Measurements from ENCODE around the gene CACNB2. TPM values are rescaled to one million over a fixed set of nuclear protein-coding genes. Genes with fewer than 3 reads are reported as not detected.
"Not testable (repeated sequence)": the region's sequence is repeated elsewhere in the genome, so short reads cannot be mapped to it uniquely, and the experiment has no call there.

Gene CACNB2
- total RNA-seq, 1 donor, result 2.1 TPM

DNA sequence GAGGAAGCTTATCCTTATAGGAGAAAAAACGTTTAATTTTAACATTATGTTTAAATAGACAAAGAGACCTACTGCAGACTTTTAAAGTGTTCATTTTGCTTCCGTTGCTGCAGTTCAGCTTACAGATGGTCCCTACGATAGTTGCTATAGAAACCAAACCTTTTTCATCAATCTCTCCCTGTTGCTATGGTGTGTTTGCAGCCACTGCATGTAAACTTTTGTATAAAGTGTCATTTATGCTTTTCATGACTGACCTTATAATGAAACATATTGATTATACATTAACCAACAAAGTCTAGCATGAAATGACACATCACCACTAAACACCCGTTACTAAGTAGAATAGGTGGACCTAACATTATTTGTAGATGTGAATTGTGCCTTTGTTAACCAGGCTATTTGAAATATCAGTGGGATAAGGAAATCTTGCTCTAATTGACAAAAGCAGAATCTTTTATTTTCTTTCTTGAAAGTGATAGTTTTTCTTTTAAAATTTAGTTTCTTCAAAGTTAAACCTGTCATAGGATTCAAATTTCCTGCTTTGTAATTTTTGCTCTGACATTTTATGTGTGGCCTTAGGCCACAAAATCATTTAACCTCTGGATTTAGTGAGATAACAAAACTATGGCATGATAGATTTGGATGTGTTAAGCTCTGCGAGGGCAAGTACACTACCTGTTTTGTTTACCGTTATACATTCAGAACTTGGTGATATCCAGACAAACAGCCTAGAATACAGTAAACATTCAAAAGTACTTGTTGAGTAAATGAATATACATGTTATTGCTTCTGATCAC is 64.0 kb downstream of the CACNB2 start:
- no peak for DNase-seq (ENCODE audit: low read depth)
- no peak overlapping the region for H3K4me3 ChIP-seq (ENCODE audit: low read depth, low read length)
- TF ChIP-seq, protein P1, sequence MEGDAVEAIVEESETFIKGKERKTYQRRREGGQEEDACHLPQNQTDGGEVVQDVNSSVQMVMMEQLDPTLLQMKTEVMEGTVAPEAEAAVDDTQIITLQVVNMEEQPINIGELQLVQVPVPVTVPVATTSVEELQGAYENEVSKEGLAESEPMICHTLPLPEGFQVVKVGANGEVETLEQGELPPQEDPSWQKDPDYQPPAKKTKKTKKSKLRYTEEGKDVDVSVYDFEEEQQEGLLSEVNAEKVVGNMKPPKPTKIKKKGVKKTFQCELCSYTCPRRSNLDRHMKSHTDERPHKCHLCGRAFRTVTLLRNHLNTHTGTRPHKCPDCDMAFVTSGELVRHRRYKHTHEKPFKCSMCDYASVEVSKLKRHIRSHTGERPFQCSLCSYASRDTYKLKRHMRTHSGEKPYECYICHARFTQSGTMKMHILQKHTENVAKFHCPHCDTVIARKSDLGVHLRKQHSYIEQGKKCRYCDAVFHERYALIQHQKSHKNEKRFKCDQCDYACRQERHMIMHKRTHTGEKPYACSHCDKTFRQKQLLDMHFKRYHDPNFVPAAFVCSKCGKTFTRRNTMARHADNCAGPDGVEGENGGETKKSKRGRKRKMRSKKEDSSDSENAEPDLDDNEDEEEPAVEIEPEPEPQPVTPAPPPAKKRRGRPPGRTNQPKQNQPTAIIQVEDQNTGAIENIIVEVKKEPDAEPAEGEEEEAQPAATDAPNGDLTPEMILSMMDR (IDR thresholded peaks at IDR 0.05; ENCODE audit: insufficient read depth, low read length), result no peak

DNA sequence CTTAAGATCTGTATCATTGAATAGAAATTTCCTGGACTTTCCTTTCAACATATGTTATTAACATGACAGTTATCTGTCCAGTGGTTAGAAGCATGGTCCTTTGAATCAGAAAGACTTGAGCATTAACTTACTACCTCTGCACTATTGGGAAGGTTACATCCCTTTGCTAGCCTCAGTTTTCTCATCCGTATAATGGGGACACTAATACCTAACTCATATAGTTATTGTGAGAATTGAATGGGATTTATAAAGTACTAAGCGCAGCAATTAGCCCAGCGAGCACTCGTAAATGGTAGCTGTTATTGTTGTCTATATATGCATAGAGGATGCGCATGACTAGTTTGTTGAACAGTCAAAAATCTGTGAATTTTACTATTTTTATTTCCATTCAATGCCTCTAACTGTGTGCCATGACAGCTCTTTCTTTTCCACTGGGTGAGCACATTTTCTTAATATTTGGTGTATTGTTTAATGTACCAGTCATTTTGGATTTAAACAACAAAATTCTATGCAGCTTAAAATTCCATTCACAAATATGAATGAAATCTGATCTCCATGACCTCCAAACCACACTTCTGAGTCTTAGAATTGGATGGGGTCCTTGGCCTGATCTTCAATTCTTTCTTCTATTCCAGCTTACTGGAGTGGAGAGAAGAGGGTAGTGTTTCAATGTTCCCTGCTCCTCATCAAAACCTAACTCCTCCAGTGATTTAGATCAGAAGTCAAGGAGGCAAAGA is 65.0 kb downstream of the CACNB2 start:
- DNase-seq (ENCODE audit: low read depth), result peak; percentile 56
- TF ChIP-seq, protein P1 (IDR thresholded peaks at IDR 0.05; ENCODE audit: insufficient read depth, low read length), result no peak

DNA sequence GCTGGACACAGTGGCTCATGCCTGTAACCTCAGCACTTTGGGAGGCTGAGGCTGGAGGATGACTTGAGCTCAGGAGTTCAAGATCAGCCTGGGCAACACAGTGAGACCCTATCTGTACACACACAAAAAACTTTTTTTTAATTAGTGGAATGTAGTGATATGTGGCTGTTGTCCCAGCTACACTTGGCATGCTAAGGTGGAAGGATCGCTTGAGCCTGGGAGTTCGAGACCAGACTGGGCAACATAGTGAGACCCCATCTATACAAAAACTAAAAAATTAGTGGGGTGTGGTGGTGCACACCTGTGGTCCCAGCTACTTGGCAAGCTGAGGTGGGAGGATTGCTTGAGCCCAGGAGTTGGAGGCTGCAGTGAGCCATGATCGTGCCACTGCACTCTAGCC is 68.0 kb downstream of the CACNB2 start:
- not testable (repeated sequence) for DNase-seq (ENCODE audit: low read depth); H3K4me3 ChIP-seq (ENCODE audit: low read depth, low read length)

More for the DNA sequence above, 65.0 kb downstream of the CACNB2 start:
- no peak overlapping the region for H3K4me3 ChIP-seq (ENCODE audit: low read depth, low read length)

DNA sequence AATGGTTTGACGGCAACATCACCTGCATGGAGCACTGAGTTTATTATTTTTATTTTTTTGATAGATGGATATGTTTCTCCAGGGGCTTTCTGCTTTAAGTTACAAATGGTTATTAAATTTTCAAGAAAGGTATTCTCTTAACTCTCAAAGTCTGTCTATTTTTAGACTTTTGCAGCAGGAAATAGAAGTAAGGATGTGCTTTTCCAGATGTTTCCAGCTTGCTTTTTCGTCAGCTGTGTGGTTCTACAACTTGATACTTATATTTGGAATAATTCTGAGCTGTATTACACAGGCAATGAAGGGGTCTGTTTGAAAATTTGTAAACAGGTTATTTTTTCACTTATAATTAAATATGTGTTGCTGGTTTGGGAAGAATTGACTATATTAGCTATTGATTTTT is 69.0 kb downstream of the CACNB2 start:
- DNase-seq (ENCODE audit: low read depth), result no peak
- TF ChIP-seq, protein P1 (IDR thresholded peaks at IDR 0.05; ENCODE audit: insufficient read depth, low read length), result no peak
- no peak overlapping the region for H3K4me3 ChIP-seq (ENCODE audit: low read depth, low read length)

DNA sequence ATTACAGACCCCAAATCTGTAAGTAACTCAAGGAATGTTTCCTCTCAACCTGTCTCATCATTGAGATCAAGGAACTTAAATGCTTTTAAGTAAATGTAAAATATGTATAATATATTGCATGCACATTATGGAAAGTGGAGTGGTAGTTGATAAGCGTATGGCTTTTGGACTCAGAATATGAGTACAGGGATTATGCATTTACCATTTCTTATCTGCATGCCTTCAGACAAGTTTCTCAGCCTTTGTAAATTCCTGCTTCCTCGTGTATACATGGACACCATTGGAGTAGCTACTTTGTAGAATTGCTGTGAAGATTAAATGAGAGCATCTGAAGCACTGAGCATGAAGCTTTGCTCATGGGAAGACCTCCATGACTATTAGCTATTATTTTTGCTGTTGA is 70.5 kb downstream of the CACNB2 start:
- TF ChIP-seq, protein P1 (IDR thresholded peaks at IDR 0.05; ENCODE audit: insufficient read depth, low read length), result no peak
- H3K4me3 ChIP-seq (ENCODE audit: low read depth, low read length), result no peak overlapping the region
- DNase-seq (ENCODE audit: low read depth), result no peak

DNA sequence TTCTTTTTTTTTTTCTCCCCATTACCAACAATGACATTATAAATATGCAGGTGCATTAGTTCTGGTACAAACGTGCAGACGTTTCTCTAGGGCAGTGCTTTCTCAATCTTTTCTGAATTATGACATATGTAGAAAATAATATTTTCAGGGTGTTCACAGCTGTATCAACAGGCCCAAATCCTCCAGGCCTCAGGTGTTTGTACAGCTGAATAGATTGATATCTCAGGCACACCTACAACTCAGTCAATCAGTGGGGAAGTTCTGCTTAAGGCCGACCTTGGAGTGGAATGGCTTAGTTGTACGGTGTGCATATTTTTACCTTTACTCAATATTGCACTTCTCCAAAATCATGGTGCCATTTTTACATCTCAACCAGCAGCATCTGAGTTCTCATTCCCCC is 71.6 kb downstream of the CACNB2 start:
- TF ChIP-seq, protein P1 (IDR thresholded peaks at IDR 0.05; ENCODE audit: insufficient read depth, low read length), result no peak
- H3K4me3 ChIP-seq (ENCODE audit: low read depth, low read length), result no peak overlapping the region
- DNase-seq (ENCODE audit: low read depth), result no peak

DNA sequence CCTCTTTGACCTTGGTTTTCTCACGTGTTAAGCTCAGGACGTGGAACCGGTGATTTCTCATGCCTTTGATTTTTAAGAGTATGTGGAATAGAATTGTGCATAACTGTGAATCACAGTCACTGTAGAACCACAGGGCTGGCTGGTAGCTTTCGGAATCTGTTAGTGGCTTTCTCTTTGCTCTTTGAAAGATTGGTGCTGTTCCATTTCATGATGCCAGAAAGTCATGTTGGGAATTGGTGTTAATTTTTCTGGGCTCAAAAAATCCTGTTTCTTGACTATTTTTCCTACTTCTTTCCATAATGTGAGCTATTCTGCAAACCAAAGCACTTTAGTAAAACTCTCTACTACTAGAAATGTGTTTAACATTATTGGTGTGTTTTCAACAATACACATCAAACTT is 73.0 kb downstream of the CACNB2 start:
- DNase-seq (ENCODE audit: low read depth), result no peak
- H3K4me3 ChIP-seq (ENCODE audit: low read depth, low read length), result no peak overlapping the region
- TF ChIP-seq, protein P1 (IDR thresholded peaks at IDR 0.05; ENCODE audit: insufficient read depth, low read length), result no peak

Measured in fibroblast of the aortic adventitia (primary cell).